Measurements from ENCODE around the gene GPATCH3. TPM values are rescaled to one million over a fixed set of nuclear protein-coding genes. Genes with fewer than 3 reads are reported as not detected.

The GPATCH3 gene
- total RNA-seq, 1 experiment from 2014 or later, result 14.8 TPM

DNA sequence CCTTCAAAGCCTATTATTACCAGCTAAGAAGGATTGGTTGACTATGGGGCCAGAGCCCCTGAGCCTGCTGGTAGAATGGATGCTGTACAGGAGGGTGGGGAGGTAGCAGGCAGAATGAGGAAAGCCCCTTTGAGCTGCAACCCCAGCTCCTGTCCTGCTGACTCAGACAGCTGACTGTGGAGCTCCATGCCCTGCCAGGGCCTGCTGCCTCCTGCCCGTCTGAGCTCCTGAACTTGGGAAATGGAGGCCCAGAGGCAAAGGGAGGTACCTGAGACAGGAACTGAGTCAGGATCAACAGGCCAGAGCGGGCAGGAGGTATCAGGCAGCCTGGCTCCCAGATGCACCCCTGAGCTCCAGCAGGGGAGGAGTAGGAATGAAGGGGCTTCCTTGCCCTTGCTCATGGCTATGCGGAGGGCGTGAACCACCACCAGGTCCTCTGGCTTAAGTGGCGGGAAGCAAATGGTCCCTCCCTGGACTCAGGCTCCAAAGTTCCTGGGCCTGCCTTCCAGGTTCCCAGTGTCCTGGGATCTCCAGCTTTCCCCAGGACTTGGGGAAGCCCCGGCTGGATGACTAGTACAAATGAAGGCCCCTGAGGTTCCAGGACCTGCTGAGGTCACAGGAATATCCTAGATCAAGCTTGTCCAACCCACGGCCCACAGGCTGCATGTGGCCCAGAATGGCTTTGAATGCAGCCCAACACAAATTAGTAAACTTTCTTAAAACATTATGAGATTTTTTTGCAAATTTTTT lies 41.2 kb downstream of the GPATCH3 start (continued):
- TF ChIP-seq, protein P1, sequence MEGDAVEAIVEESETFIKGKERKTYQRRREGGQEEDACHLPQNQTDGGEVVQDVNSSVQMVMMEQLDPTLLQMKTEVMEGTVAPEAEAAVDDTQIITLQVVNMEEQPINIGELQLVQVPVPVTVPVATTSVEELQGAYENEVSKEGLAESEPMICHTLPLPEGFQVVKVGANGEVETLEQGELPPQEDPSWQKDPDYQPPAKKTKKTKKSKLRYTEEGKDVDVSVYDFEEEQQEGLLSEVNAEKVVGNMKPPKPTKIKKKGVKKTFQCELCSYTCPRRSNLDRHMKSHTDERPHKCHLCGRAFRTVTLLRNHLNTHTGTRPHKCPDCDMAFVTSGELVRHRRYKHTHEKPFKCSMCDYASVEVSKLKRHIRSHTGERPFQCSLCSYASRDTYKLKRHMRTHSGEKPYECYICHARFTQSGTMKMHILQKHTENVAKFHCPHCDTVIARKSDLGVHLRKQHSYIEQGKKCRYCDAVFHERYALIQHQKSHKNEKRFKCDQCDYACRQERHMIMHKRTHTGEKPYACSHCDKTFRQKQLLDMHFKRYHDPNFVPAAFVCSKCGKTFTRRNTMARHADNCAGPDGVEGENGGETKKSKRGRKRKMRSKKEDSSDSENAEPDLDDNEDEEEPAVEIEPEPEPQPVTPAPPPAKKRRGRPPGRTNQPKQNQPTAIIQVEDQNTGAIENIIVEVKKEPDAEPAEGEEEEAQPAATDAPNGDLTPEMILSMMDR (IDR thresholded peaks at IDR 0.05 in 2 of 3, conservative IDR thresholded peaks at IDR 0.05 in 1 of 3; ENCODE audit: borderline replicate concordance in 1 of 3, insufficient read depth in 1 of 3, low read depth in 2 of 3, low read length in 2 of 3), result no peak
- TF ChIP-seq CEBPB (IDR thresholded peaks at IDR 0.05; ENCODE audit: low read depth) (no peak), ELF1 (IDR thresholded peaks at IDR 0.05; ENCODE audit: borderline replicate concordance, low read depth) (no peak)

GRCh38 chr1:26858160-26858559 lies 42.1 kb downstream of the GPATCH3 start:
- RAD21 ChIA-PET (ENCODE audit: low non-redundant PET in 1 of 2, low total read pairs in 2 of 2, uncharacterized antibody in 2 of 2, unreplicated experiment in 2 of 2), result no interaction called here

More at GRCh38 chr1:26858160-26858559, 42.1 kb downstream of the GPATCH3 start:
- DNase-seq (ENCODE audit: low read depth, low spot score), result no peak
- BruUV-seq (replicated peaks), result no TSS peak
- Histone ChIP-seq H3K4me1 (ENCODE audit: control insufficient read depth in 1 of 2, insufficient read depth in 2 of 2, low read length in 2 of 2) (peaks cover 41 to 85% of the 10 kb centered on the region in 2 experiments), H2AFZ (ENCODE audit: low read depth, low read length, poor library complexity, severe bottlenecking) (no peak overlapping the region), H3K79me2 (ENCODE audit: insufficient read depth, low read length) (peaks cover 3% of the 10 kb centered on the region; the same call in 1 of the 2 replicates), H3K9ac (ENCODE audit: low read length) (peak overlapping the region; percentile 18; the same call in 1 of the 2 replicates), H3K27ac (ENCODE audit: low read depth, low read length) (no peak overlapping the region), H3K9me2 (ENCODE audit: insufficient read depth) (no peaks in the 10 kb centered on the region), H3K4me2 (ENCODE audit: low read length) (no peak overlapping the region), H4K20me1 (ENCODE audit: insufficient read depth) (no peaks in the 10 kb centered on the region), H3K36me3 (ENCODE audit: control insufficient read depth in 1 of 2, insufficient read depth in 2 of 2, low read length in 2 of 2) (peaks cover 2 to 12% of the 10 kb centered on the region in 2 experiments; a peak in 2 of 4 replicates), H3K27me3 (ENCODE audit: insufficient read depth, low read length) (no peaks in the 10 kb centered on the region), H3K9me3 (ENCODE audit: control insufficient read depth in 1 of 2, insufficient read depth in 1 of 2, low read depth in 1 of 2, low read length in 2 of 2) (no peaks in the 10 kb centered on the region), H3K4me3 (replicated peaks in 1 of 2; ENCODE audit: low read depth in 1 of 2, low read length in 2 of 2) (no peak overlapping the region)
- POLR2A ChIA-PET, result interaction anchor here (0.6 to 1.8 kb wide), 4 partner anchors 9 to 996 kb away, joined by 3 to 7 read pairs (median 4); no protein-coding TSS in a partner anchor
- no peak for ATAC-seq
- TF ChIP-seq SIN3A (IDR thresholded peaks at IDR 0.05; ENCODE audit: low read depth), result no peak
- TF ChIP-seq POLR2A (IDR thresholded peaks at IDR 0.05; ENCODE audit: borderline replicate concordance, extremely low read depth, insufficient read depth, insufficient read length), result no peak
- TF ChIP-seq ZBTB33 (IDR thresholded peaks at IDR 0.05; ENCODE audit: extremely low read depth, insufficient replicate concordance, low read length), result no peak
- TF ChIP-seq FOSL1 (IDR thresholded peaks at IDR 0.05; ENCODE audit: low read depth), result no peak
- no peak for TF ChIP-seq ELF1 (IDR thresholded peaks at IDR 0.05; ENCODE audit: borderline replicate concordance, low read depth)
- CTCF ChIA-PET, result interaction anchor here (0.8 to 1.9 kb wide), 5 partner anchors 9 to 274 kb away, joined by 3 to 6 read pairs (median 4); no protein-coding TSS in a partner anchor
- intact Hi-C loops (cut with micrococcal nuclease), result no loop called here

Data from HCT116 (cell line).